ENCODE data around the gene PSMG4. TPM values are rescaled to one million over a fixed set of nuclear protein-coding genes. Genes with fewer than 3 reads are reported as not detected.

PSMG4 gene
- total RNA-seq, 1 experiment from 2014 or later = 29.3 TPM

DNA sequence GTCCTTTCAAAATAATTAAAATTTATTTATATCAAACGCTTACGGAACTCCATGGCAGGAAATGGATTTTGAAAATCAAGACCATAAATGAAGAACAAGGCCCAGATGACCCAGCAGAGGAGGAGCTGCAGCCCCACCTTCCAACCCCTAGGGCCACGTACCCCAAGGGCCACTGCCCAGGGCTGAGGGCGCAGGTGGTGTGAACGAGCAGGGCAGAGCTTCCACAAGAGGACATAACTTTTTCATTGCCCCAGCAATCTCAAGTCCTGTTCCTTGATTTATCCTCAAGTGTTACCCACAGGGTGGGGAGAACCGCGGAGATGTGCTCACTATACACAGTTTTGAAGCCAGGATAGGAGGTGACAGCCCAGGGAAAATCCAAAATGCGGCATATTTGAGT lies 42.8 kb downstream of the PSMG4 start:
- Histone ChIP-seq H4K5ac (ENCODE audit: insufficient read length, low read depth, low read length) (no peak overlapping the region), H3K4me2 (ENCODE audit: insufficient read depth, insufficient read length, low read length) (no peak overlapping the region), H2AK5ac (ENCODE audit: insufficient read length, low read length) (no peak overlapping the region), H3K27ac (ENCODE audit: insufficient read length, low read depth, low read length) (no peak overlapping the region), H3K4me1 (ENCODE audit: insufficient read depth, low read length) (no peaks in the 10 kb centered on the region), H2BK20ac (ENCODE audit: low read depth, low read length, poor library complexity, severe bottlenecking) (no peak overlapping the region), H2BK120ac (ENCODE audit: low read depth, low read length, poor library complexity, severe bottlenecking) (no peak overlapping the region), H3K27me3 (ENCODE audit: insufficient read depth, low read length) (no peaks in the 10 kb centered on the region), H3T11ph (ENCODE audit: low read length) (no peak overlapping the region), H3K14ac (ENCODE audit: insufficient read depth, low read length) (no peak overlapping the region), H3K9ac (ENCODE audit: extremely low read depth, insufficient read length, low read length) (no peak overlapping the region), H4K91ac (ENCODE audit: insufficient read length, low read depth, low read length) (no peak overlapping the region), H4K8ac (replicated peaks; ENCODE audit: insufficient read length, low read depth, low read length) (no peak overlapping the region), H3K4ac (ENCODE audit: low read depth, low read length) (no peak overlapping the region), H3K23me2 (ENCODE audit: insufficient read length, low read depth, low read length, poor library complexity, severe bottlenecking) (no peaks in the 10 kb centered on the region), H3K79me1 (ENCODE audit: insufficient read depth, low read depth, low read length, poor library complexity, severe bottlenecking) (no peaks in the 10 kb centered on the region), H2BK15ac (ENCODE audit: low read depth, low read length) (no peak overlapping the region), H3K18ac (ENCODE audit: insufficient read length, low read depth, low read length) (no peak overlapping the region), H3K56ac (ENCODE audit: insufficient read length, low read depth, low read length) (no peak overlapping the region), H3K23ac (ENCODE audit: insufficient read length, low read depth, low read length) (no peak overlapping the region), H2BK5ac (ENCODE audit: insufficient read length, low read length) (no peak overlapping the region), H3K9me3 (ENCODE audit: control insufficient read depth, low read depth, low read length) (no peaks in the 10 kb centered on the region), H3K79me2 (ENCODE audit: insufficient read depth, low read length) (no peaks in the 10 kb centered on the region), H2AFZ (ENCODE audit: low read length) (no peak overlapping the region), H4K20me1 (ENCODE audit: control insufficient read depth, insufficient read depth, insufficient read length) (no peaks in the 10 kb centered on the region), H2BK12ac (ENCODE audit: insufficient read length, low read depth, low read length) (no peak overlapping the region)
- WGBS (ENCODE audit: extremely low coverage, insufficient read length, low lambda C conversion rate) = no CpG with 5 or more reads among the region's 8 CpGs
- Mint-ChIP-seq H3K36me3 (ENCODE audit: insufficient read depth in 1 of 3, low read depth in 3 of 3) (peaks cover 7 to 24% (median 11%) of the 10 kb centered on the region in 3 experiments; a peak in 6 of 7 replicates), H3K27ac (no peak overlapping the region), H3K27me3 (ENCODE audit: low read depth) (peaks cover 1% of the 10 kb centered on the region), H3K4me1 (peaks cover 5 to 6% of the 10 kb centered on the region in 2 experiments; a peak in 2 of 4 replicates), H3K9me3 (no peaks in the 10 kb centered on the region; a peak in 2 of 5 replicates), H3K4me3 (no peak overlapping the region)
- DNase-seq = no peak
- no peak for TF ChIP-seq CTCF (conservative IDR thresholded peaks at IDR 0.05)
